ENCODE data around the gene POLA1.
"Not testable (repeated sequence)": the region's sequence is repeated elsewhere in the genome, so short reads cannot be mapped to it uniquely, and the experiment has no call there.

Gene POLA1

GRCh38 chrX:24799565-24799964 is 105.8 kb downstream of the POLA1 start:
- DNase-seq = no peak

- DNase-seq = no peak
These were observed 111.5 kb downstream of the POLA1 start for GRCh38 chrX:24805201-24805600.

- DNase-seq = not testable (repeated sequence)
These were observed 126.1 kb downstream of the POLA1 start for GRCh38 chrX:24819807-24820206.

GRCh38 chrX:24828147-24828546 is 134.4 kb downstream of the POLA1 start:
- DNase-seq = no peak

- DNase-seq = no peak
These were observed 134.9 kb downstream of the POLA1 start for GRCh38 chrX:24828600-24828999.

GRCh38 chrX:24833695-24834094 is 140.0 kb downstream of the POLA1 start:
- no peak for DNase-seq

GRCh38 chrX:24837966-24838365 is 144.2 kb downstream of the POLA1 start:
- DNase-seq = no peak

- DNase-seq = no peak
These were observed 144.9 kb downstream of the POLA1 start for GRCh38 chrX:24838629-24839028.

- DNase-seq = no peak
These were observed 145.6 kb downstream of the POLA1 start for GRCh38 chrX:24839331-24839730.

GRCh38 chrX:24842486-24842885 is 148.8 kb downstream of the POLA1 start:
- DNase-seq = no peak

GRCh38 chrX:24846550-24847150 is 152.9 kb downstream of the POLA1 start:
- no peak for DNase-seq

- DNase-seq = no peak
These were observed 157.6 kb downstream of the POLA1 start for GRCh38 chrX:24851289-24851688.

GRCh38 chrX:24851780-24852179 is 158.1 kb downstream of the POLA1 start:
- DNase-seq = no peak

GRCh38 chrX:24858004-24858746 is 164.5 kb downstream of the POLA1 start:
- DNase-seq = no peak

GRCh38 chrX:24859211-24859841 is 165.6 kb downstream of the POLA1 start:
- DNase-seq = no peak

- no peak for DNase-seq
These were observed 166.4 kb downstream of the POLA1 start for GRCh38 chrX:24860140-24860539.

GRCh38 chrX:24862343-24862742 is 168.6 kb downstream of the POLA1 start:
- DNase-seq = no peak

GRCh38 chrX:24863779-24864178 is 170.1 kb downstream of the POLA1 start:
- DNase-seq = not testable (repeated sequence)

- no peak for DNase-seq
These were observed 176.4 kb downstream of the POLA1 start for GRCh38 chrX:24870143-24870542.

- no peak for DNase-seq
These were observed 181.0 kb downstream of the POLA1 start for GRCh38 chrX:24874604-24875247.

GRCh38 chrX:24876530-24877287 is 183.0 kb downstream of the POLA1 start:
- DNase-seq = no peak

- DNase-seq = no peak
These were observed 183.6 kb downstream of the POLA1 start for GRCh38 chrX:24877288-24877664.

All from NCI-H2171 (cell line).